Nephron progenitor cell (in vitro differentiated cells): ENCODE data around the gene TRAPPC1.

Experiments
- DNase-seq: peaks from one replicate; pipeline ENCODE4 v3.0.0; 2021
- H3K27ac Mint-ChIP-seq: 2 replicates; pipeline ENCODE4 v1.8.0; 2021; ENCODE audit warnings: mild to moderate bottlenecking, moderate library complexity, mixed read lengths
- H3K27me3 Mint-ChIP-seq: 2 replicates; pipeline ENCODE4 v1.8.0; 2021; ENCODE audit warnings: mild to moderate bottlenecking, low read depth, mixed read lengths; ENCODE audit not compliant: poor library complexity
- H3K36me3 Mint-ChIP-seq: 2 replicates; pipeline ENCODE4 v1.8.0; 2021; ENCODE audit warnings: low read depth, mixed read lengths
- H3K4me1 Mint-ChIP-seq: 2 replicates; pipeline ENCODE4 v1.8.0; 2021; ENCODE audit warnings: mixed read lengths
- H3K4me3 Mint-ChIP-seq: 2 replicates; pipeline ENCODE4 v1.8.0; 2021; ENCODE audit warnings: mild to moderate bottlenecking, moderate library complexity, mixed read lengths
- H3K9me3 Mint-ChIP-seq: 2 replicates; pipeline ENCODE4 v1.8.0; 2021; ENCODE audit warnings: mild to moderate bottlenecking, moderate library complexity, mixed read lengths
- TF ChIP-seq, protein P1 (sequence below): fragments of 200-600 bp; sonication (generic); IDR thresholded peaks from 2 replicates; pipeline ENCODE4 v1.5.0; 2021; ENCODE audit warnings: antibody characterized with exemption

Gene TRAPPC1

DNA sequence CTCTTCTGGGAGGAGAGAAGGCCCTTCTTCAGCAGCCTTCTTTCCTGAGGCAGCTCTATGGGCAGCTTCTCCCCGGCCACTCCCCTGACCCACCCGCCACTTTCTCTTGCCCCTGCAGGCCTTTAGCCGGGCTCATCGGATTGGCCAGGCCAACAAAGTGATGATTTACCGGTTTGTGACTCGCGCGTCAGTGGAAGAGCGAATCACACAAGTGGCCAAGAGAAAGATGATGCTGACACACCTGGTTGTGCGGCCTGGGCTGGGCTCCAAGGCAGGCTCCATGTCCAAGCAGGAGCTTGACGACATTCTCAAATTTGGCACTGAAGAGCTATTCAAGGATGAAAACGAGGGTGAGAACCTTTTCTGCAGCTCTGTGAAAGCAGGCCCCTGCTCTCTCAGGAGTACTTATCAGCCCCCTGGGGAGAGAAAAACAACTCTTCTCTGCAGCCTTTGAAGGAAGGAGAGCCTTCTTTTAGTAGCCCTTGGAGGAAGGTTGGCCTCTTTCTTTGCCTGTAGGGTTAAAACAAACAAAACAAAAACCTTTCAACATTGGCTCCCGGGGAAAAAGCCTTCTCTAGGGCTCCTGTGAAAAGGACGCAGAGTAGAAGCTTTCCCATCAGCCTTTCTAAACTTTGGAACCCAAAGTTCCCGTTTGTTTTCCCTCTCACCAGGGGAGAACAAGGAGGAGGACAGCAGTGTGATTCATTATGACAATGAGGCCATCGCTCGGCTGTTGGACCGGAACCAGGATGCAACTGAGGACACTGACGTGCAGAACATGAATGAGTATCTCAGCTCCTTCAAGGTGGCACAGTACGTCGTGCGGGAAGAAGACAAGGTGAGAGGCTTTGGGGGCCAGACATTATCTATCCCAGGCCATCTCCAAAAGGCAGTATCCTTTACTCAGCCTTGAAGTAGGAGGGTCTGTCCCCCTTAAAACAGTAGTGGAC is 28.3 kb downstream of the TRAPPC1 start:
- H3K4me3 Mint-ChIP-seq = peak overlapping the region; percentile 62
- peaks cover 25% of the 10 kb centered on the region for H3K4me1 Mint-ChIP-seq
- TF ChIP-seq, protein P1, sequence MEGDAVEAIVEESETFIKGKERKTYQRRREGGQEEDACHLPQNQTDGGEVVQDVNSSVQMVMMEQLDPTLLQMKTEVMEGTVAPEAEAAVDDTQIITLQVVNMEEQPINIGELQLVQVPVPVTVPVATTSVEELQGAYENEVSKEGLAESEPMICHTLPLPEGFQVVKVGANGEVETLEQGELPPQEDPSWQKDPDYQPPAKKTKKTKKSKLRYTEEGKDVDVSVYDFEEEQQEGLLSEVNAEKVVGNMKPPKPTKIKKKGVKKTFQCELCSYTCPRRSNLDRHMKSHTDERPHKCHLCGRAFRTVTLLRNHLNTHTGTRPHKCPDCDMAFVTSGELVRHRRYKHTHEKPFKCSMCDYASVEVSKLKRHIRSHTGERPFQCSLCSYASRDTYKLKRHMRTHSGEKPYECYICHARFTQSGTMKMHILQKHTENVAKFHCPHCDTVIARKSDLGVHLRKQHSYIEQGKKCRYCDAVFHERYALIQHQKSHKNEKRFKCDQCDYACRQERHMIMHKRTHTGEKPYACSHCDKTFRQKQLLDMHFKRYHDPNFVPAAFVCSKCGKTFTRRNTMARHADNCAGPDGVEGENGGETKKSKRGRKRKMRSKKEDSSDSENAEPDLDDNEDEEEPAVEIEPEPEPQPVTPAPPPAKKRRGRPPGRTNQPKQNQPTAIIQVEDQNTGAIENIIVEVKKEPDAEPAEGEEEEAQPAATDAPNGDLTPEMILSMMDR = no peak
- H3K27ac Mint-ChIP-seq = peak overlapping the region; percentile 86
- peaks cover 3% of the 10 kb centered on the region for H3K27me3 Mint-ChIP-seq
- peaks cover 73% of the 10 kb centered on the region for H3K36me3 Mint-ChIP-seq
- H3K9me3 Mint-ChIP-seq = no peaks in the 10 kb centered on the region
- no peak for DNase-seq

DNA sequence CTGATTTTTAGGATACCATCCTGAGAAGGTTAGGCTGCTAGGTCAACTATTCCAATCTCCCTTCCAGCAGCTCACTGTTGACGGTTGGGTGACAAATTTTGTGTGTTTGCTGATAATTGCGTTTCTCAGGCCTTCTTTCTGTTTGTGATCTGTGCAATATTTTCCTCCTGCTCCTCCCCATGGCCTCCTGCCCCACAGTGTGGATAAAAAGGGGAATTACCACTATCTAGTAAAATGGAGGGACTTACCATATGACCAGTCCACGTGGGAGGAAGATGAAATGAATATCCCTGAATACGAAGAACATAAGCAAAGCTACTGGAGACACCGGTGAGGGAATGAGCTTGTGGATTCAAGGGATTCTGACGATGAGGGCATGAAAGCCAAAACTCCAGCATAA is 34.0 kb downstream of the TRAPPC1 start:
- H3K4me3 Mint-ChIP-seq = no peak overlapping the region
- TF ChIP-seq, protein P1 = no peak
- no peak overlapping the region for H3K27ac Mint-ChIP-seq
- peaks cover 3% of the 10 kb centered on the region for H3K27me3 Mint-ChIP-seq
- no peak for DNase-seq
- no peaks in the 10 kb centered on the region for H3K9me3 Mint-ChIP-seq
- H3K4me1 Mint-ChIP-seq = peaks cover 11% of the 10 kb centered on the region
- H3K36me3 Mint-ChIP-seq = peaks cover 87% of the 10 kb centered on the region

DNA sequence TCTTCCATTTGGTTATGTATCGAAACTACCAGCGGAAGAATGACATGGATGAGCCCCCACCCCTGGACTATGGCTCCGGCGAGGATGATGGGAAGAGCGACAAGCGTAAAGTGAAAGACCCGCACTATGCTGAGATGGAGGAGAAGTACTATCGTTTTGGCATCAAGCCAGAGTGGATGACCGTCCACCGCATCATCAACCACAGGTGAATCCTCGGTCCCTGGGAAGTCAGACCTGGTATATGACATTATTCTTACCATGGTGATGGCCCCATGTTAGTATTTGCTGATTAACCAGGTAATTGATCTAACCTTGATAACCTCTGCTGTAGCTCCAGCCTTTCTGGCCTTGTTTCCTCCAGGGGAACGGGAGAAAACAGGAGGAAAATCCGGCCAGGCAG is 34.7 kb downstream of the TRAPPC1 start:
- peaks cover 3% of the 10 kb centered on the region for H3K27me3 Mint-ChIP-seq
- peak overlapping the region; percentile 78 for H3K27ac Mint-ChIP-seq
- no peak overlapping the region for H3K4me3 Mint-ChIP-seq
- H3K4me1 Mint-ChIP-seq = peaks cover 6% of the 10 kb centered on the region
- peaks cover 83% of the 10 kb centered on the region for H3K36me3 Mint-ChIP-seq
- no peaks in the 10 kb centered on the region for H3K9me3 Mint-ChIP-seq
- TF ChIP-seq, protein P1 = no peak
- no peak for DNase-seq

DNA sequence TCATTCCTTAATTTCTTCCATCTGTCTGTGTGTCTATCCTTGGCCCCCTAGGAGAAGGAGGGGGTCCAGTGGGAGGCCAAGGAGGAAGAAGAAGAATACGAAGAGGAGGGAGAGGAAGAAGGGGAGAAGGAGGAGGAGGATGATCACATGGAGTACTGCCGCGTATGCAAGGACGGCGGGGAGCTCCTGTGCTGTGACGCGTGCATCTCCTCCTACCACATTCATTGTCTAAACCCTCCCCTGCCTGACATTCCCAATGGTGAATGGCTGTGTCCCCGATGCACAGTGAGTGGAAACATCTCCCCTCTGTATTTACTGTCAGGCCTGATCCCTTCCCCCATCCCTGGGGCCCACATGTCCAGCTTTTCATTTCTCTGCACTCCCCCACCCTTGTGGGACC is 36.9 kb downstream of the TRAPPC1 start:
- H3K4me3 Mint-ChIP-seq = no peak overlapping the region
- peaks cover 80% of the 10 kb centered on the region for H3K36me3 Mint-ChIP-seq
- peak overlapping the region; percentile 10 for H3K27ac Mint-ChIP-seq
- TF ChIP-seq, protein P1 = no peak
- no peak for DNase-seq
- peaks cover 4% of the 10 kb centered on the region for H3K27me3 Mint-ChIP-seq
- H3K4me1 Mint-ChIP-seq = peaks cover 6% of the 10 kb centered on the region
- H3K9me3 Mint-ChIP-seq = no peaks in the 10 kb centered on the region

DNA sequence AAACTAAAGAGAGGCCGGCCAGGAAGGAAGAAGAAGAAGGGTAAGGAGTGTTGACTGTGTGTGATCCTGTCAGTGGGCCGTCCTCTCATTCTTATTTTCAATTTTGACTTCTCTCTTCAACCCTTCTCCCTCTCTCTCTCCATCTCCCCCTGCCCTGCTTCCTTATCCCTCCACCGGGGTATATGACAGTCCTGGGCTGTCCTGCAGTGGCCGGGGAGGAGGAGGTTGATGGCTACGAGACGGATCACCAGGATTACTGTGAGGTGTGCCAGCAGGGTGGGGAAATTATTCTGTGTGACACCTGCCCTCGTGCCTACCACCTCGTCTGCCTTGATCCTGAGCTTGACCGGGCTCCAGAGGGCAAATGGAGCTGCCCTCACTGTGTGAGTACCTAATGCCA is 37.5 kb downstream of the TRAPPC1 start:
- H3K4me3 Mint-ChIP-seq = no peak overlapping the region
- DNase-seq = no peak
- H3K36me3 Mint-ChIP-seq = peaks cover 80% of the 10 kb centered on the region
- TF ChIP-seq, protein P1 = no peak
- peaks cover 4% of the 10 kb centered on the region for H3K27me3 Mint-ChIP-seq
- no peak overlapping the region for H3K27ac Mint-ChIP-seq
- H3K9me3 Mint-ChIP-seq = no peaks in the 10 kb centered on the region
- H3K4me1 Mint-ChIP-seq = peaks cover 6% of the 10 kb centered on the region
